Esophagus (tissue), 2 donors: ENCODE measurements around the gene CFAP97D2. TPM values are rescaled to one million over a fixed set of nuclear protein-coding genes. Genes with fewer than 3 reads are reported as not detected.
A peak's percentile ranks its signal among the peaks of the same experiment; 100 is the strongest.

Source experiments
- H3K27ac ChIP-seq, 2 donors: one replicate each; pipeline ENCODE4 v1.5.1; 2013; ENCODE audit warnings: low read depth in 2 of 2, mild to moderate bottlenecking in 2 of 2, inconsistent platforms in 1 of 2, low read length in 1 of 2, moderate library complexity in 1 of 2
- H3K27me3 ChIP-seq, 2 donors: one replicate each; pipeline ENCODE4 v1.6.1; 2013; ENCODE audit warnings: low read length in 2 of 2, control low read depth in 1 of 2, mild to moderate bottlenecking in 1 of 2; ENCODE audit not compliant: insufficient read depth in 2 of 2, control insufficient read depth in 1 of 2
- H3K36me3 ChIP-seq, 2 donors: one replicate each; pipeline ENCODE4 v1.6.1; 2013; ENCODE audit warnings: low read length in 1 of 2; ENCODE audit not compliant: control insufficient read depth in 2 of 2, insufficient read depth in 2 of 2
- H3K4me1 ChIP-seq, 2 donors: one replicate each; pipeline ENCODE4 v1.6.1; 2013; ENCODE audit warnings: low read length in 1 of 2; ENCODE audit not compliant: control insufficient read depth in 2 of 2, insufficient read depth in 2 of 2
- H3K4me3 ChIP-seq, 2 donors: one replicate each; pipeline ENCODE4 v1.5.1; 2013; ENCODE audit warnings: low read length in 2 of 2, mild to moderate bottlenecking in 2 of 2, low read depth in 1 of 2, moderate library complexity in 1 of 2
- H3K9me3 ChIP-seq, 2 donors: one replicate each; pipeline ENCODE4 v1.6.1; 2013; ENCODE audit warnings: mild to moderate bottlenecking in 2 of 2, low read depth in 1 of 2, low read length in 1 of 2, moderate library complexity in 1 of 2; ENCODE audit not compliant: control insufficient read depth in 2 of 2, insufficient read depth in 1 of 2
- WGBS, 2 donors: extraction: QIAGEN DNeasy Blood & Tissue Kit; methylation state at CpG; one replicate each; pipeline ENCODE4 v1.1.7; 2013; 5-methylcytosine and 5-hydroxymethylcytosine counted together
- polyA plus RNA-seq, 2 donors: library from polyadenylated mRNA; stranded (reverse); fragments of 200-250 nt; gene quantifications; one replicate each; pipeline ENCODE4 v1.2.3, GENCODE V29; 2013
- donor health status: healthy with polysubstance abuse.
- donor health status: Bipolar disorder and iron deficiency.

CFAP97D2 gene
- polyA plus RNA-seq, 2 donors, result not detected

DNA sequence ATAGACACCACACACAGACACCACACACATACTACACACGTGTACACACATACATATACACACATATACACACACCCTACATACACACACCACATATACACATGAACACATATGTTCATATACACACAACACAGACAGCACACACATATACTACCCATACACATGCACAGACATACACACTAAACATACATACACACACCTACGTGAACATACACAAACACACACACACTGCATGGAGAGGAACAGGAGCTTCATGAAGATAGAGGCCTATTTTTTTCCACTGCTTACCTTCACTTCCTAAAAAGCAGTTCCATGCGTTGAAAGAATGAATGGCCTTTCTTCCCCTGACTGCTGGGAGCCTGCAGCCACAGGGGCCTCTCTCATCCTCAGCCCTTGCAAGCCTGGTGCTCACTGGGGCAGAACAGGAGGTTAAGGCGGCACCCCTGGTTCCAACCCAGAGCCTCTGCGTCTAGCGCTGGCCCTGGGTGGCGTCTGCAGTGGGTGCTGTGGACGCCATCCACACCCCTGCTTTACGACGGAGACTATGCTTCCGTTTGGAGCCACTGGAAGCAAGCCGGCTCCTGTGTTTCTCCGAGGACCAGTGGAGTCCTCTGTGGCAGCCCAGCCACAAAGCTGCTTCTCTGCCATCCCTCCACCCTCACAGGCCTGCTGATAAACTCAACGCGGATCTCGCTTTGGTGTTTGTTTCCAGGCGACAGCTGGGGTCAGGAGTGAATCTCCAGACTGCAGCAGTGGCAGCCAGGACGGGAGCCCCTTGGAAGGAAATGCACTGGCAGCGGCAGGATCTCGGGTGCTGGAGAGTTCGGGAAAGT lies 44.7 kb upstream of the CFAP97D2 start:
- no peaks in the 10 kb centered on the region for H3K36me3 ChIP-seq
- H3K9me3 ChIP-seq, result no peaks in the 10 kb centered on the region
- H3K27ac ChIP-seq, result peak overlapping the region in 1 of 2 donors; percentile 19
- 53 to 54% methylated on average over 21 of the region's 21 CpGs for WGBS, 2 donors
- H3K4me1 ChIP-seq, result peaks cover 10 to 19% of the 10 kb centered on the region in 2 donors
- peaks cover 0 to 2% of the 10 kb centered on the region in 2 donors for H3K27me3 ChIP-seq
- H3K4me3 ChIP-seq, result no peak overlapping the region

DNA sequence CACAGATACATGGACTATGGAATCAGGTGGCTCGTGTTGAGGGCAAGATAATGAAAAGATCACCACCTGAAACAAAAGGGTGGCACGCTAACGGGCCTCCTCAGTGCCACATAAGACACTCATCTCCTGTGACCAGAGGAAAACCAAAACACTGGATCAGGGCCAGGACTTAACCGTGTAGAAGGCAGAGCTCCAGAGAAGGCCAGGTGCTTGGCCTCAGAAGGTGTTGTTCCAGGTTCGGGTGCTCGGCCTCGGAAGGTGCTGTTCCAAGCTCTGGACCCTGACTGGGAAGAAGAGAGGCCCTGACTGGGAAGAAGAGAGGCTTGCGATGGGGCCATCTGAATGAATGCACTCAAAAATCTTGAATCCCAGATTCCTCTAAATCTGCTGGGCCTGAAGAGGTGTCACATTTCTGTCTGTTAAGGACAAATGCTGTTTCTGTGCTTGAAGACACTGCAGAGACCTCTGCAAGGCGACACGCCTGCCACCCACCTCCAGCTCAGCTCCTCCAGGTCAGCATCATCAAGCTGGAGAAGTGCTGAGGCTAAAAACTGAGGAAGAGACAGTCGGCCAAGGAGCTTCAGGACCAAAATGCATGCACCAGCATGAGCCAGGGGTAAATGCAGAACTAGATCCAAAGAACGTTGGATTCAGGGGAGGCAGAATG lies 44.0 kb upstream of the CFAP97D2 start:
- H3K36me3 ChIP-seq, result no peaks in the 10 kb centered on the region
- H3K4me1 ChIP-seq, result peaks cover 5 to 19% of the 10 kb centered on the region in 2 donors
- H3K27me3 ChIP-seq, result peaks cover 0 to 2% of the 10 kb centered on the region in 2 donors
- H3K9me3 ChIP-seq, result no peaks in the 10 kb centered on the region
- H3K27ac ChIP-seq, result no peak overlapping the region
- 49 to 51% methylated on average over 12 of the region's 12 CpGs for WGBS, 2 donors
- H3K4me3 ChIP-seq, result no peak overlapping the region

DNA sequence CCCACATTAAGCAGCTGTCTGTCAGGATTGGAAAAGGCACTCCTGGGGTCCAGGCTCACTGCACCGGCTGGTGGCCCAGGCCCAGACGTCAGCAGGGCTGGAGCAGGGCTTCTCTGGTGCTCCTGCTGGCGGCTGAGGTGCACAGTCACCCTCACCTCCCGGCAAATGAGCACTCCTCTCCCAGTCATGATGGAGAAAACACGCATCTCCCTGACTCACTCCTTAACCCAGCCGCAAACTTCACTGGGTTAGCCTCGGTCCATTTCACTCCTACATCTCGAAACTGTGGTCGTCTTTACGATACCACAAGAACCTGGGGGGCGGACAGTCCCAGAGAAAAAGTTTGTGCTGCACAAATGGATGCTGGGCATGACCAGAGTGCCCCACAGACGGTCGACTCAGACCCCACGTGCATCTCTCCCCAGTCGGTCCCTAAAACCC lies 43.3 kb upstream of the CFAP97D2 start:
- Histone ChIP-seq H3K27me3 (peaks cover 0 to under 1% of the 10 kb centered on the region in 2 donors), H3K4me3 (no peak overlapping the region), H3K9me3 (no peaks in the 10 kb centered on the region), H3K27ac (no peak overlapping the region), H3K4me1 (peaks cover 2 to 13% of the 10 kb centered on the region in 2 donors), H3K36me3 (no peaks in the 10 kb centered on the region)
- WGBS, 2 donors, result 91 to 92% methylated on average over 15 of the region's 15 CpGs

DNA sequence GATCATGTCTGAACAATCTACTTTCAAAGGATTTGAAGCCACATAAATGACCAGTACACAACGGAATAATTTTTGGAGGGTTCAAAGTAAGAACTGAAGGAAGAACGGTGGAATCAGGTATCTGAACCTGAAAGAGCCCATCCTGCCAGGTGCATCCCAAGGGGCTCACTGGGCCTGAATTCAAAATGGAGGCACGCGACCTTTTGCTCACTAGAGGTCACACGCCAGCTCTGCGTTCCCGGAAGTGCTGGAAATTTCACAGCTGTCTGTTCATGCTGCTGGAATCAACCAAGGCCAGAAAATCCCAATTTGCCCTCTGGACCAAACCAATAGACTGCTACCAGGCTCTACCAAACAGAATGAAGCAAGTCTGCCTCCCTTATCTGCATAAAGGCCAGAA lies 42.5 kb upstream of the CFAP97D2 start:
- WGBS, 2 donors, result 91 to 93% methylated on average over 7 of the region's 7 CpGs

DNA sequence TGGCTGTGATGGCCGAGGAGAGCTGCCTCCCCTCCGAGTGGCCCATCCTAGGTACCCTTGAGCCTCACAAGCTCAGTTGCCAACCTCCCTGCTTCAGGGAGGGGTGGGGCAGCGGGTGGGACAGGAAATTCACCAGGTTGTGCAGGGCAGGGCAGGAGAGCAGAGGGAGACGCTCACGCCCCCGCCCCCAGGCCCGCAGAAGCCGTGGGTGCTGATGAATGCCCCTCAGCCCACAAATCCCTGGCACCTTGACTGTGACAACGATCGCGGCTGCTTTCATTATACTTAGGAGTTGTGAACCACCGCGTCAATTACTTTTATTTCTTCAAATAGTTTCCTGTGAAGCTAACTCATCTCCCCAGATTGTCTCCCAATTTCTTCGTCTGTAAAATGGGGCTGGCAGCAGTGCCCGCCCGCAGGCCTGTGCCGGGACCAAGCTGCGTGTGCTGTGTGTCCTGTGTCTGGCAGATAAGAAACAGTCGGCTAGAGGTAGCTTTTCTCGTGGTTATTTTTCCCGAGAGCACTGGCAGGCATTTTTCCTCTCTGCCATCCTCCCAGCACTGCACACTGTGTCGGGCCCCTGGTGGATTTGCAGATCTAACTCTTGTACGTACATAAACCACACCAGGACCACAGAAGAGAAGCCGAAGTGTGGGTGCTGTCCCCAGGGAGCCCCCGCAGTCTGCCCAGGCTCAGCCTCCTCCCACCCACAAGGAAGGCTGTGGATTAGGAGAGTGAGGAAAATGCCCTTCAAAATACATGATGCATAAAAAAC lies 38.7 kb upstream of the CFAP97D2 start:
- Histone ChIP-seq H3K27ac (no peak overlapping the region), H3K27me3 (no peaks in the 10 kb centered on the region), H3K4me3 (no peak overlapping the region), H3K4me1 (peaks cover 0 to 32% of the 10 kb centered on the region in 2 donors), H3K36me3 (no peaks in the 10 kb centered on the region), H3K9me3 (peaks cover 0 to 6% of the 10 kb centered on the region in 2 donors)
- WGBS, 2 donors, result 35 to 36% methylated on average over 24 to 25 of the region's 25 CpGs

More for the DNA sequence above, 42.5 kb upstream of the CFAP97D2 start:
- Histone ChIP-seq H3K36me3 (no peaks in the 10 kb centered on the region), H3K27ac (no peak overlapping the region), H3K4me3 (no peak overlapping the region), H3K4me1 (peaks cover 2 to 17% of the 10 kb centered on the region in 2 donors), H3K9me3 (peaks cover 0 to 2% of the 10 kb centered on the region in 2 donors), H3K27me3 (no peaks in the 10 kb centered on the region)

DNA sequence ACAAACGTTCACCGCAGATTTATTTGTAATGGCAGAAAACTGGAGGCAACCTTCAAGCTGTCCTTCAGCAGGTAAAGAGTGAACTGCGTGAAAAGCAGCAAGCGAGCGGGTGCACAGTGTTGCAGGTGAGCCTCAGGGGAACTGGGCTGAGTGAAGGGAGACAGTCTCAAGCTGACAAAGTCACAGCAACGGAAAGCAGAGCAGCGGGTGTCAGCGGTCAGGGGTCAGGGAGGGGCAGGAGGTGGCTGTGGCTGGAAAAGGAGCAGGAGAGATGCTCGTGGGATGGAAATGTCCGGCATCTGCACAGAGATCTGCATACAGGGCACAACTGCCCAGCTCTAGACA lies 38.2 kb upstream of the CFAP97D2 start:
- Histone ChIP-seq H3K27ac (no peak overlapping the region), H3K36me3 (no peaks in the 10 kb centered on the region)
- WGBS, 2 donors, result 33 to 37% methylated on average over 9 to 10 of the region's 10 CpGs

DNA sequence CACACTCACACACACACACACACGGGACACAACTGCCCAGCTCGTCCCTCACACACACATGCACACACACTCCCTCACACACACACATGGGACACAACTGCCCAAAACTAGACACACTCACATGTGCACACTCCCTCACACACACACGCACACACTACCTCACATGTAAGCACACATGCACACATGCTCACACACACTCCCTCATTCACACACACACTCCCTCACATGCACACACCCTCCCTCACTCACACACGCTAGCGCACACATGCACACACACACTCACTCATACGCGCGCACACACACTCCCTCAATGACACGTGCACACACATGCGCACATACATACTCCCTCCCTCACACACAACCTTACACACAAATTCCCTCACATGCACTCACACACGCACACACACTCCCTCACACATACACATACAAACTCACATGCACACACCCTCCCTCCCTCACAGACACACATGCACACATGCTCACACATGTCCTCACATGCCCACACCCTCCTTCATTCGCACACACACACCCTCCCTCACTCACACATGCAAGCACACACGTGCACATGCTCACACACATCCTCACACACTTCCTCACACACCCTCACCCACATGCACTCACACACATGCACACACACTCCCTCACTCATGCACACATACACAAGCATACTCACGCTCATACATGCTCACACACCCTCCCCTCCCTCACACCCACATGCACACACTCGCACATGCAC lies 37.6 kb upstream of the CFAP97D2 start:
- H3K9me3 ChIP-seq, result peaks cover 0 to 6% of the 10 kb centered on the region in 2 donors
- no peaks in the 10 kb centered on the region for H3K36me3 ChIP-seq
- H3K27ac ChIP-seq, result no peak overlapping the region
- no peaks in the 10 kb centered on the region for H3K27me3 ChIP-seq
- no peak overlapping the region for H3K4me3 ChIP-seq
- 75 to 77% methylated on average over 15 of the region's 15 CpGs for WGBS, 2 donors
- peaks cover 0 to 30% of the 10 kb centered on the region in 2 donors for H3K4me1 ChIP-seq

More for the DNA sequence above, 38.2 kb upstream of the CFAP97D2 start:
- no peaks in the 10 kb centered on the region for H3K27me3 ChIP-seq
- peaks cover 0 to 6% of the 10 kb centered on the region in 2 donors for H3K9me3 ChIP-seq
- H3K4me3 ChIP-seq, result no peak overlapping the region
- H3K4me1 ChIP-seq, result peaks cover 0 to 30% of the 10 kb centered on the region in 2 donors

DNA sequence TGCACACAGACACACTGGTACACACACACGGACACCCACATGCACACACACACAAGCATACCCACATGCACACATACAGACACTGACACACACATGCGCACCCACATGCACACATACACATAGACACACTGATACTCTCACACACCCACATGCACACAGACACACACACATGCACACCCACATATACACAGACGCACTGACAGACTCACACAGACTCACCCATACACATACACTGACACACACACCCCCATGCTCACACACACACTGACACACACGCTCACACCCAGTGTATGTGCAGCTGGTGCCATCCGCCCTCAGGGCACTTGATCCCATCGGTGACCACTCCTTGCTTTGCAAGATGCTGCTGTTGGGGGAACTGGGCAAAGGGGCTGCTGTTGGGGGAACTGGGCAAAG lies 36.9 kb upstream of the CFAP97D2 start:
- Histone ChIP-seq H3K27me3 (no peaks in the 10 kb centered on the region), H3K9me3 (peaks cover 0 to 6% of the 10 kb centered on the region in 2 donors), H3K4me3 (no peak overlapping the region), H3K4me1 (peaks cover 0 to 30% of the 10 kb centered on the region in 2 donors), H3K27ac (no peak overlapping the region), H3K36me3 (no peaks in the 10 kb centered on the region)
- 82 to 84% methylated on average over 6 of the region's 6 CpGs for WGBS, 2 donors
